Dermis blood vessel endothelial cell (primary cell): ENCODE results near the gene CCDC198. TPM values are rescaled to one million over a fixed set of nuclear protein-coding genes. Genes with fewer than 3 reads are reported as not detected.
A peak's percentile ranks its signal among the peaks of the same experiment; 100 is the strongest.

ENCODE experiments used
- DNase-seq: peaks from one replicate; pipeline ENCODE4 v3.0.0; 2010
- total RNA-seq: library from RNA; depleted of rRNA; stranded (reverse); fragments of >200 nt; gene quantifications from 2 replicates; pipeline ENCODE4 v1.2.3, GENCODE V29; 2014

Gene CCDC198, protein sequence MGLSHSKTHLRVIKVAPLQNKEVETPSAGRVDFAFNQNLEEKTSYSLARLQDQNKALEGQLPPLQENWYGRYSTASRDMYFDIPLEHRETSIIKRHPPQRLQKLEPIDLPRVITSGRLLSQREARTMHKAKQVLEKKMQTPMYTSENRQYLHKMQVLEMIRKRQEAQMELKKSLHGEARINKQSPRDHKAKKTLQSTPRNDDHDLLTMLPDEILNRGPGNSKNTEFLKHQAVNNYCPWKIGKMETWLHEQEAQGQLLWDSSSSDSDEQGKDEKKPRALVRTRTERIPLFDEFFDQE
- 0.14 and 0.51 TPM in 2 replicates for total RNA-seq

DNA sequence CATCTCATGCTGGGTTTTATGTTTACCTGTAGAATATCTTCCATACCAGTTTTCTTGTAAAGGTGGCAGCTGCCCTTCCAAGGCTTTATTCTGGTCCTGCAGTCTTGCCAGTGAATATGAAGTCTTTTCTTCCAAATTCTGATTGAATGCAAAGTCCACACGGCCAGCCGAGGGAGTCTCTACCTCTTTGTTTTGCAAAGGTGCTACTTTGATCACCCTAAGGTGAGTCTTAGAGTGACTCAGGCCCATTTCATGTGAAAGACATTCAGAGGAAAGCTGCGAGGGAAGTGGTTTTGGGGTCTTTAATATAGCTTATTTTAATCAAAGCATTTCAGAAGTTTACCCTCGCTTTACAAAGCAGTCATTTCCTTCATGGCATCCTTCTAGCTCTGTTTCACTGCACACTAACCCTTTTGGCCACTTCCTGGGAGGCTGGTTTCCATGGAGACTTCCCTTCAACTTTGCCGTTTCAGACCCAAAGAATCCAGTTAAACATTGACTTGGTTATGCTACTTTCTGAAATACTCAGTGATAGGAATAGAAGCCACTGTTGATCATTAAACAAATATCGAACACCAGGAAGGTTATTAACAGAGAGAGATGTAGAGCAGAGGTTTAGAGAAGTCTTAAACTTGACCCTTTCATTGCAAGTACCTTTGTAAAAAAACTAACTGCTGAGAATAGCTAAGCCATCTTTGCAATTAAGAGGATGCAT lies at the start of gene CCDC198:
CCDC198 (minus strand) TSS at position 391 of the 715 bp plus-strand sequence; CDS start at position 249, 142 bp downstream.
- no peak for DNase-seq

DNA sequence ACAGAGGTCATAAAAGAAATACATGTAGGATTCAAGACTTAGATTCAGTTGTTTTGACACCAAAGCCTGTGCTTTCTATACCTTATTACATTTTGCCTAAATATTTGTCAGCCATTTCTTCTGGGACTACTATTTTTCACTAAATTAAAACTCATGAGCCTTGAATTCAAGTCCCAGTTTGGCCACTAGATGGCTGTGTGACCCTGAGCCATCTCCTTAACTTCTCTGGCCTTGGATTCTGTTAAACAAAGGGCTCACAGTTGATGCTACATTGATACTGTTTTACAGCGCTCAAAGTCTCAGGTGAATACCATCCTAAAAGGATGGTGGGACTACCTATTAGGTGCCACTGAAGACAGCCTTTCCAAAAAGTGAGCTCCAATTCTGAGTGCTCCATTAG lies 39.6 kb upstream of the CCDC198 start:
- DNase-seq, result peak; percentile 42

DNA sequence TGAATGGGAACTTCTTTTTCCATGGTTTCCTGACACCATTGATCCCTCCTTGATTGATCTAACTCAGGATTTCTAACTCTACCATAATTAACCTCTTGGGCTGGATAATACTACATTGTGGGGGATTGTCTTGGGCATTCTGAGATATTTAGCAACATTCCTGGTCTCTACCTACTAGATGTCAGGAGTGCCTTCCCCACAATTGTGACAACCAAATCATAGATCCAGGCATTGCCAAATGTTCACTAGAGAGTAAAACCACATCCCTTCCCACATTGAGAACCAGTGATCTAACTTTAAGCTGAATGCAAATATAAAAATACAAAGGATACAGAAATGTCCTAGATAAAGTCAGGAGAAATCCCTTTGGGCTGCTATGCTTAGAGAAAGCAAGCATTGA lies 36.9 kb upstream of the CCDC198 start:
- no peak for DNase-seq

DNA sequence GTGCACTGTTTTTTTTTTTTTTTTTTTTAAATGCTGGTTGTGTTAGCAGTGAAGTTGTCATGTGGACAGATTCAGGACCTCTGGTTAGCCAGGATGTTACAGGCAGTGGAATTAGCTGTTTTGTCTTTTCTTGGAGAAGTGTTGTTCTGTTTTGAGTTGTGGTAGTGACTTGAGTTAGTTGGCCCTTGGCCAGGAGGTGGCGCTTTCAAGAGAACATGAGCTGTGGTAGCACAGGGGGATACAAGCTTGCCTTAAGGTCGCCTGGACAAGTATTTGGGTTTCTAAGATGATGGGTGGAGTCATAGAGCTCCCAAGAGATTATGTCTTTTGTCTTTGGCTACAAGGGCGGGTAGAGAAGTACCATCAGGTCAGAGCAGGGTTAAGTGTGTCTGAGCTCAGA lies 33.3 kb upstream of the CCDC198 start:
- DNase-seq, result peak; percentile 7

DNA sequence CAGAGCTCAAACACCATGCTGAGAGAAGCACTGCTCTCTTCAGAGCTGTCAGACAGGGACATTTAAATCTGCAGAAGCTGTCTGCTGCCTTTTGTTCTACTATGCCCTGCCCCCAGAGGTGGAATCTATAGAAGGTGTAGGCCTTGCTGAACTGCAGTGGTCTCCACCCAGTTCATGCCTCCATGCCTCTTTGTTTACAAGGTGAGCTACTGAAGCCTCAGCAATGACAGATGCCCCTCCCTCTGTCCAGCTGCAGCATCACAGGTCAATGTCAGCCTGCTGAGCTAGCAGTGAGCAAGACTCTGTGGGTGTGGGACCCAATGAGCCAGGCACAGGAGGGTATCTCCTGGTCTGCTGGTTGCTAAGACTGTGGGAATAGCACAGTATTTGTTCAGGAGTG lies 25.4 kb upstream of the CCDC198 start:
- no peak for DNase-seq

DNA sequence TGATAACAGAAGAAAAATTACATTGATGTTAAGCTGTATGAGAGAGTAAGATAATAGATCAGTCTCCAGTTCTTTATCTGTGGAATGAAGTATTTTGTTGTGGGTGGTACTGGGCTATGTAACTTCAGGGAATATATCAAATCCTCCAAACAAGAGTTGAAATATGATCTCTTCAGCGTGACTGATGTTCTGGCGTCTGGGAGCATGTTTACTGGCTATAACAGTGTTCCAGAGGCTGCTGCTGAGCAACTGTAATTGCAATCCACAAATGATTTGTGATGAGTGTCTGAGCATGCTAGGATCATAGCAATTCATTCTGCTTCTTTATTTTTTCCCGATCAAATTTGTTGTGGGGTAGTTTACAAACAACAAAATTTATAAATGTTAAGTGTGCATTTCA lies 18.6 kb upstream of the CCDC198 start:
- DNase-seq, result no peak

DNA sequence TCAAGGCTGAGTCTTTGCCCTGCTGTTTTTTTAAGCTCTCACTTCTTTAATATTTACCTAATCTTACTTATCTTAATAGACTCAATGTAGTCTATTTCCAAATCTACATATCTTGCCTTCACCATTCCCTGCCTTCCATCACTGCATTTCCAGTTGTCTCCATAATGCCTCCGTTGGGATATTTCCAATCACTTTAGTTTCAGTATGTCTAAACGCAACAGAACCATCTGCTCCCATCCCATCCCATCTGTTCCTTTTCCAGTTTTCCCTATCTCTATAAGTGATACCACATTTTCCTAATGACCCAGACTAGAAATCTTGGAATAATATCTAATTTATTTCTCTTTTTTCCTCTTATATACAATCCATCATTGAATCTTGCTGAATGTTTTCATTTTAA lies 15.1 kb upstream of the CCDC198 start:
- DNase-seq, result no peak

DNA sequence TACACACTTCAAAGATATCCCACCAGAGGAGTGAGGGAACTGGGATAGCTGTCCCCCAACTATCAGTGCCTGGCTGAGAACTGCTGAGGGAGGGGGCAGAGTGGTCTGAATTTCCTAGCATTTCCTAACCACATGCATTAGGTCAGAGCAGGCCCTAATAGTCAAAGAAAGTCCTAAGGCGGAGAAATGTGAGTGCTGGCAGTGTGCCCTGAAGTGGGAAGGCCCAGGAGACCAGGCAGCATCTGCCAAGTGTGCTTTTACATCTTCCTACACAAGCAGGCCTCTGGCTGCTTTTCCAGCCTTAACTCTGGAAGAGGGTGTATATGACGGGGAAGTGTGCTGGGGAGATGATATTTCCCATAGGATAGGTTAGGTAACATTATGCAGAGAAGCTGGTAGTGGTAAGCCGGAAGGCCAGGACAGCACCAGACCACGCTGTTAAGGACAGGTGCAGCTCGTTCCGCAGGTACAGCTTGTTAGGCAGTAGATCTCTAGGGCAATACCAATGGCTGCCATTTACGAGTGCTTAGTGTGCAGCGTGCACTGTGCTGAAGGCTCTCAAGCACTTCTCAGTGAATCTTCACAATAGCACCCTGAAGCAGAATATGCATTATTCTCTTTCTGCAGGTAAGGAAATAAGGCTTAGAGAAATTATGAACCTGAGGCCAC lies 9.1 kb upstream of the CCDC198 start:
- no peak for DNase-seq

DNA sequence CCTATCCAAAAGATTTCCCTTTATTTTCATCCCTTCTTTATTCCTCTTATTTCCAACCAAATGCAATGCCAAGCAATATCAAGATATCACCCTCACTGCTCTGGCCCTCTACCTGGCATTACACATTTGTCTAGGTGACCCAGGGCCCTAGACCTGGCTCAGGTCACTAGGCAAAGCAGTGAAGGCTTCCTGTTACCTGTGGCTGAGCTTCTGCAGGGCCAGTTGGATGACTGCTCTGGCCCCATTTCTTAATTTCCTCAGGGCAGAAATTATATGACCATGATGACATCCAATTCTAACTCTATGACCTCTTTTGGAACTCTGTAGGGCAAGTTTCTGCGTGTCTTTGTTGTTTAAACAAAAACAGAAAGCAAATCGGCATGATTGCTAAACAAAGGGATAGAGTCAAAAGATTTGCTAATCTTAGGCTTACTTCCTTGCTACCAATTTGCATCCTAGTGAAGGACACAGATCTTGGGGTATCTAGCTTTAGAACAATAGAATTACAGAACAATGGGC lies 7.4 kb upstream of the CCDC198 start:
- no peak for DNase-seq

DNA sequence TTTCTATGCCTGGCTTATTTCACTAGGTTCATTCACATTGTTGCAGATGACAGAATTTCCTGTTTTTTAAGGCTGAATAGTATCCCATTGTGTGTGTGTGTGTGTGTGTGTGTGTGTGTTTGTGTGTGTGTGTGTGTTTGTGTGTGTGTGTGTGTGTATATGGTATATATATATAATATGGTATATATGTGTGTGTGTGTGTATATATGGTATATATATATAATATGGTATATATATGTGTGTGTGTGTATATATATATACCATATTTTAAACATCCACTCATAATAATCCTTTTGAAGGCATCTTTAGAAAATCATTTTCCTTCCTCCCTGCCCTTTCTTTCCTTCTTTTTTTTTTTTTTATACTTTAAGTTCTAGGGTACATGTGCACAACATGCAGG lies 5.0 kb upstream of the CCDC198 start:
- DNase-seq, result no peak

DNA sequence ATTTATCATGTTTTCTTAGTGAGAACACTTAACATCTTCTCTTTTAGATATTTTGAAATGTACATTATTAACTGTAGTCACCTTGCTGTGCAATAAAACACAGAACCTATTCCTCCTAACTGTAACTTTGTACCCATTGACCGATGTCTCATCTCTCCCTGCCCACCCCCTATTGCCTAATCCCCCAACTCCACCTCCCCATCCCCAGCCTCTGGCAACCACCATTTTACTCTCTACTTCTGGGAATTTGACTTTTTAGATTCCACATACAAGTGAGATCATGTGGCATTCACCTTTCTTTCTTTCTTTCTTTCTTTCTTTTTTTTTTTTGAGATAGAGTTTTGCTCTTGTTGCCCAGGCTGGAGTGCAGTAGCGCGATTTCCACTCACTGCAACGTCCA lies 4.4 kb upstream of the CCDC198 start:
- DNase-seq, result no peak

DNA sequence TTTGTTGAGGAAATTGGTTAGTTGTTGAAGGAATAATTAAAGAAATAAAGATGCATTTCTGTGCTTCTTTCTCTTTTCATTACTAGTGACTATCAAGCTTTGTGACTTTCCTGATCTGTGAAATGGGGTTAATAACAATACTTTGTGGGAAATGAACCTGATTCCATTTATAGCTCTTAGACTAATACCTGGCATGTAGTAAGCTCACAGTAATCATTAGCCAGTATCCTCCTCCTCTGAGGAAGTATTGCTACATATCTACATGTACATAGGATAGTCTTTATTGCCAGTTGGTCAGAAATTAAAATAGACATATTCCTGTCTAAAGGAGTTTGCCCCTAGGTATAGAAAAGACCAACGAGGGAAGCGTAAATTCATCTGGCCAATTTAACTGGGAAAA lies 1.8 kb upstream of the CCDC198 start:
- no peak for DNase-seq

DNA sequence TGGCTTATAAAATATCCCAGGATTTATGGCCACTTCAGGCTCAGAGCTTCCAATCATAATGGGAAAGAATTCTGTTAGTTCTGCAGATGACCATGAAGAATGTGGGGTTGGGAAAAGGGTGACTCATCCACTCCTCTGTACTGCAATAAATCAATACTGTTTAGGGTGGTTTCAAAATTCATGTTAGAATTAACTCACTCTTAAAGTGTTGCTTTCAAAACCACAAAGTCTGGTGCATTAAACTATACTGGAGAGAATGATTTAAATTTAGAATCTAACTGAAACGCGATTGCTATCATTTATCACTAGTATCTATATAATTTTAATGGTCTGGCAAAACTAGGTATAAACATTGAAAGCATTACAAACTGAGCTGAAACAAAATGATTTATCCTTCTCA lies 798 bp downstream of the CCDC198 start:
- no peak for DNase-seq

DNA sequence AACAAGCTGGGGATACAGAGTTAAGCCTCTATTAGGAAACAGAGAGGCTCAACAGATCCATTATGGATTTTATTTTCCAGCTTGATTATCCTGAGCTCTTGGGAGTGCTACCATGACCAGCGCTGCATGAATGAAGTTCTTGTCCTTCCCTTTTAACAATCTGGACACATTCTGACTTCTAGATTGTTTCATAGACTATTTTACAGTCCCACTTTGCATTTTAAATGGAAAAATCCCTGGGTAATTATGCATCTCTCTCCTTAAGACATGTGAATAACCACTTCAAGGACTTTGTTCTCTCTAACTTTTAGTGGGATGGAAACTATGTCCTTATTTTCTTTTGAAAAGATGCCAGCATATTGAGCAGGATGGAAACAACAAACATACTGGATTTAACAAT lies 2.0 kb downstream of the CCDC198 start:
- no peak for DNase-seq

DNA sequence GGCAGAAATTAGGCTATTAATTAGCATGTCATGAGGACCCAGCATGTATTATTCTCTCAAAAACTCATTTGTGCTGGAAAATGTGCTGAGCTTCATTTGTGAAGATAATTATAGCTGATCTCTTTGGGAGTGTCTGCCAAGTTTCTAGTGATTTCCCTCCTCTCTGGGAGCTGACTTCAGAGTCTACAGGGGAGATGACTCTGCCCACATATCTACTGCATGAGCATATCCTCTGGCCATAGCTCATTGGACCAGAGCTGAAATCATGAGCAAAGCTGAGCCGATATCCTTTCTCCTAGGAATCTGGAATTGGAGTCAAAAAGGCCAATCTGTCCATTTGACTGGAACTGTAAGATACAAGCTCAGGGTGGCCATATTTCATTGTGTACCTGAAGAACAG lies 5.9 kb downstream of the CCDC198 start:
- DNase-seq, result no peak

DNA sequence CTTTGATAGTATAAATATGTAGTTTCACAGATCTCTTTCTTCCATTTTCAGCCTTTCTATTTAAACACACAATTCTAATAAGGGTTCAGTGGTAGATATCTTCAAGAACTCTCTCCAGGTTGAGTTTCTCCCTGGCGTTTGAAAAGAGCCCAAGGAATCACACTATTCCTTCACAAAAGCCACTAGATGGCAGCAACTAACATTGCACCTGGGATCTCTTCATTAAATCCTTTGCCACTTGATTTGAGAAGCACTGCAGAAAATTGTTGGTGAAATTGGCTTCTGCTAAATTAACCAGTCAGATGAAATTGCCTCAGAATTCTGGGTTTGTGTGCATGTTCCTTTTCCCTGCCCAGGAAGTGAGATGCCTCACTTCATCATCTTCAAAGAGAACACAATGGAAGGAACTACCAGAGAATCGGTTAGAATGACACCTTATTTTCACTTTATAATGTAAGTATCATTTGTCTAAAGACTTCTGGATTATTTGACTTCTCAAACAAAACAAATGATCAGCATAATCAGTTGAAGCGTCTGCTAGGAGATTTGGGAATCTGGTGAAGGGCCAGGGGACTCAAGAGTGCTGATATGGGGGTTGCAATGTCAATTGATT lies 6.8 kb downstream of the CCDC198 start:
- peak; percentile 60 for DNase-seq

DNA sequence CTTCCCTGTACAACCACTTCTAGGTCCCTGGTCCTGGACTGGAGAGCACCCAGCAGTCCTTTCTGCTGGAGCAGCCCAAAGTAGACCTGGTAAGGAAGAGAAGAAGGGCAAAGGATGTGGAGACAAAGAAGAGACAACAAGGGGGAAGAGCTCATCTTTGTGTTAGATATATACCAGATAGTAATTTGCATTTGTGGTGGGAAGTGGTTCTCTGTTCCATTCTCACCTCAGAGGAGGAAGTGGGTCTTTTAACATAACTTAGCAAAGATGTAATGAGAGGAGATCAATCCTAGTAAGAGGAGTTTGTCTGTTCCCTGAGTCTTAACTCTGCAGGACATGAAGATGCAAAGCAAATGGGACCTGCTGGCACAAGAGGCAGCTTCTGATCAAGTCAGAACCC lies 8.0 kb downstream of the CCDC198 start:
- DNase-seq, result no peak

DNA sequence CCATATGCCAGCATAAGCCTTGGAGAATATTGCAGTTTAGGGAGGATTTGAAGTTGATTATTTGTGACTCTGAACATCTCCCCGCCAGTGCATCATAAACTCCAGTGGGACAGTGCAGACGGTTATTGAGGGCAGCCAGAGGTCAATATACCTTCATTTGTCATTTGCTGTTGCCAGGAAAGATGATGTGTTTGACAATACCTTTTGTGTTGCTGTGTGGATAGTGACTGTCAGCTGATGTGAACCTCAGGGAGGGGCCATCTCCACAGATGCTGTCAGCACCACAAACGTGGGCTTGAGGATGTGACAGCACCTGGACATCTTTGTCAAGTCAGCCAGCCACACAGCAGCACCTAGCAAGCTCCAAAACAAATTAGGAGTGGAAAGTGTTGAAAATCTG lies 11.5 kb downstream of the CCDC198 start:
- DNase-seq, result no peak

DNA sequence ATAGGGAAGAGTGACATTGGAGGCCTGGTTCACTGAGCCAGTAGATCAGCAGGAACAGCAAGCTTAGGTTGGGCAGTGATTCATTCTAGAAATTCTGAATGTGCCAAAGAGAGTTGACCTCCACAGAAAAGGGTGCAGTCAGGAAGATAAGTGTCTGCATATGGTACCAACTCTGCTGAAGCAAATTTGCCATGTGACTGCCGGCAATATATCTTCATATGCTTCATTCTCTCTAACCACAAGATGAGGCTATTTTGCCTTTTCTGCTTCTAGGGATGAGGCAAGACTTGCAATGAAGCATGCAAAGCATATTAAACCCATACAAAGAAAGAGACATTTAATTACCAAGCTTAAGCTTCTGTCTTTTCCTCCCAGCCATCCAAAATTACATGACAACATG lies 13.6 kb downstream of the CCDC198 start:
- DNase-seq, result no peak

DNA sequence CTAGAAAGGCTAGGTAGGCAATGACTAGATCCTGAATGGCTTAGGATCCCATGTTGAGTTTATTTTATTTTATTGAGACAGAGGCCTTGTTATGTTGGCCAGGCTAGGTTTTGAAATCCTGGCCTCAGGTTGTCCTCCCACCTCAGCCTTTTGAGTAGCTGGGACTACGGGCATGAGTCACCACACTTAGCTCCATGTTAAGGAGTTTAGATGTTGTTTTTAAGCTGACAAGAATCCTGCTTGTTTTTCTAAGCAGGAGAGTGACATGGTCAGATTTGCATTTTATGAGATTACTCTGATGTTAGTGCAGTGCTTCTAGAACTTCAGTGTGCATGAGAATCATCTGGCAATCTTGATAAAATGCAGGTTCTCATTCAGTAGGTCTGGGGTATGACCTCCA lies 14.5 kb downstream of the CCDC198 start:
- DNase-seq, result no peak

DNA sequence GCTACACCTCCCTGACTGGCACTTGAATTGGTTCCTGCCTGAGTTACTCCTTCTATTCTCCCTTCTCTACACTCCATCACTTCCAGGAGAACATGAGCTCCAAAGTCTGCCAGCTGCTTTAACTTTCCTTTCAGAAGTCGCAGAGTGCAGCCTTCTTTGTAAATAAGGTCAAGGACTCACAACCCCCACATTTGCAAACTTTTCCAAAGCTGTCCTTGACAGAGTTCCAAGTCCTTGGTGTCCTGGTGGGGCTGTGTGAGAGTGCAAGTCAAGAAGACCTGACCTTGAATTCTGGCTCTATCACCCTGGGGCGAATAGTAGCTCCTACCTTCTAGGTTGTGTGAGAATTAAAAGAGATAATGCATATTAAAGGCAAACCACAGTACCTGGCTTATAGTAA lies 15.6 kb downstream of the CCDC198 start:
- DNase-seq, result no peak

DNA sequence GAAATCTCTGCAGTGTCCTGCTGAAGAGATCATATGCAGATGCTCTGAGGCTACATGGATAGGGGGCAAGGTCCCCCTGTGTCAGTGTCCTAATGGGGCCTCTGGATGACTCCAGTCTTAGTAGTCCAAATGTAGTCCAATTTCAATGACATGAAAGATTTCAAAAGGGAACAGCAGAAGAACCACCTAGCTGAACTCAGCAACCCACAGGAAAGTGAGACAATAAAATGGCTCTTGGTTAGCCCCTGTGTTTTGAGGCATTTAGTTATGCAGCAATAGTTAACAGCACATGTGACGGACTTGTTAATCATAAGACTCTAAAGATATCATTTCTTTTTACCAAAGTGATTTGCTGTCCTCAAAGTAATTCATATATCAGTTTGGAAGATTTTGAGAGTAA lies 22.7 kb downstream of the CCDC198 start:
- no peak for DNase-seq

DNA sequence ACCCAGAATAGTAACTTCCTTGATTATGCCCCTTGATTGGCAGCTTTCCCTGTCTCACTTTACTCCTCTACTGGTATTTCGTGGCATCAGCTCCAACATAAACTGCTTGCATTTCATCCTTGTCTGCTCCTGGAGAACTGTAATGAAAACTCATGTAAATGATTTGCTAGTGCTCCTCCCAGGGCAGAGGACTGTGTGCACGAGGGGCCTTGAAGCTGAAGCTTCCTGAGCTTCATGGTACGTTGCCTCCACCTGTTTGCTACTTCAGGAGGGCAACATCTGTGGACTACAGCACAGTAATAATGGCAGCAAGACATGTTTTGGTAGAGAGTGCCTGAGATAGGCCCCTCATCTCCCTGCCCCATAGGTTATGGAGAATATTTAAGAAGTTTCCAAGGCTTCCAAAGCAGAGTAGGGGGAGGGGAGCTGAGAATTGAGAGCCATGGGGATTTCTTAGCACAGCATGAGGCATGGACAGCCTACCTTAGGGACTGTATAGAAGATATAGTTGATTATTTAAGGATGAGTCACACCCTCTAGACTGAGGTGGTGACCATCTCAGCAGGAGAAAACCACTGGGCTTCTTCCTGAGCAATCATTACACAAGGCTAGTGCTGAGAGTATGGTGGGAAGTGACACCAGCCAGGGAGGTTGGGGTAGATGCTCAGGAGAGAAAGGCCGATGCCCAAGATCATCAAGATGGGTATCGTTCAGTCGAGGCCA lies 29.5 kb downstream of the CCDC198 start:
- DNase-seq, result no peak
